ENCODE measurements around the gene CCL26. TPM values are rescaled to one million over a fixed set of nuclear protein-coding genes. Genes with fewer than 3 reads are reported as not detected.

CCL26 gene
- polyA plus RNA-seq, 4 donors, result 3.7 TPM; not detected in 3

GRCh38 chr7:75813084-75813483 lies 41.1 kb upstream of the CCL26 start:
- H3K4me3 ChIP-seq (ENCODE audit: low read depth in 1 of 3, low read length in 3 of 3), result no peak overlapping the region
- H3K36me3 ChIP-seq (ENCODE audit: control insufficient read depth in 3 of 3, insufficient read depth in 2 of 3, low read depth in 1 of 3, low read length in 3 of 3), result no peaks in the 10 kb centered on the region
- no peak overlapping the region for H3K27ac ChIP-seq (ENCODE audit: low read depth in 1 of 3, low read length in 2 of 3)
- no peak for DNase-seq
- H3K9me3 ChIP-seq (ENCODE audit: control insufficient read depth in 2 of 2, insufficient read depth in 1 of 2, low read depth in 1 of 2, low read length in 1 of 2), result peaks cover 0 to 4% of the 10 kb centered on the region in 2 donors
- FAIRE-seq, result no peak
- 57 to 76% (median 60%) methylated on average over 3 of the region's 3 CpGs for WGBS, 3 donors
- H3K4me1 ChIP-seq (ENCODE audit: control insufficient read depth in 3 of 3, insufficient read depth in 2 of 3, low read depth in 1 of 3, low read length in 2 of 3), result no peaks in the 10 kb centered on the region
- H3K27me3 ChIP-seq (ENCODE audit: control insufficient read depth in 3 of 3, insufficient read depth in 3 of 3, low read length in 3 of 3), result no peaks in the 10 kb centered on the region

GRCh38 chr7:75811894-75812678 lies 40.1 kb upstream of the CCL26 start:
- Histone ChIP-seq H3K27me3 (ENCODE audit: control insufficient read depth in 3 of 3, insufficient read depth in 3 of 3, low read length in 3 of 3) (no peaks in the 10 kb centered on the region), H3K4me3 (ENCODE audit: low read depth in 1 of 3, low read length in 3 of 3) (no peak overlapping the region), H3K36me3 (ENCODE audit: control insufficient read depth in 3 of 3, insufficient read depth in 2 of 3, low read depth in 1 of 3, low read length in 3 of 3) (no peaks in the 10 kb centered on the region), H3K9me3 (ENCODE audit: control insufficient read depth in 2 of 2, insufficient read depth in 1 of 2, low read depth in 1 of 2, low read length in 1 of 2) (peaks cover 0 to 13% of the 10 kb centered on the region in 2 donors), H3K27ac (ENCODE audit: low read depth in 1 of 3, low read length in 2 of 3) (no peak overlapping the region), H3K4me1 (ENCODE audit: control insufficient read depth in 3 of 3, insufficient read depth in 2 of 3, low read depth in 1 of 3, low read length in 2 of 3) (no peaks in the 10 kb centered on the region)
- DNase-seq, result no peak
- FAIRE-seq, result no peak
- WGBS, 3 donors, result 81 to 84% (median 82%) methylated on average over 11 of the region's 11 CpGs

- Histone ChIP-seq H3K36me3 (ENCODE audit: control insufficient read depth in 3 of 3, insufficient read depth in 2 of 3, low read depth in 1 of 3, low read length in 3 of 3) (no peaks in the 10 kb centered on the region), H3K4me3 (ENCODE audit: low read depth in 1 of 3, low read length in 3 of 3) (no peak overlapping the region), H3K9me3 (ENCODE audit: control insufficient read depth in 2 of 2, insufficient read depth in 1 of 2, low read depth in 1 of 2, low read length in 1 of 2) (peaks cover 0 to 31% of the 10 kb centered on the region in 2 donors), H3K27ac (ENCODE audit: low read depth in 1 of 3, low read length in 2 of 3) (no peak overlapping the region), H3K4me1 (ENCODE audit: control insufficient read depth in 3 of 3, insufficient read depth in 2 of 3, low read depth in 1 of 3, low read length in 2 of 3) (no peaks in the 10 kb centered on the region), H3K27me3 (ENCODE audit: control insufficient read depth in 3 of 3, insufficient read depth in 3 of 3, low read length in 3 of 3) (no peaks in the 10 kb centered on the region)
- whole genome bisulfite sequencing, 3 donors, result 82 to 91% (median 84%) methylated on average over 6 of the region's 6 CpGs
- no peak for FAIRE-seq
- no peak for DNase-seq
These were observed 37.4 kb upstream of the CCL26 start for GRCh38 chr7:75809396-75809795.

GRCh38 chr7:75808106-75808505 lies 36.1 kb upstream of the CCL26 start:
- H3K4me1 ChIP-seq (ENCODE audit: control insufficient read depth in 3 of 3, insufficient read depth in 2 of 3, low read depth in 1 of 3, low read length in 2 of 3), result no peaks in the 10 kb centered on the region
- no peaks in the 10 kb centered on the region for H3K27me3 ChIP-seq (ENCODE audit: control insufficient read depth in 3 of 3, insufficient read depth in 3 of 3, low read length in 3 of 3)
- 43 to 69% (median 64%) methylated on average over 6 of the region's 6 CpGs for WGBS, 3 donors
- no peak for DNase-seq
- no peaks in the 10 kb centered on the region for H3K36me3 ChIP-seq (ENCODE audit: control insufficient read depth in 3 of 3, insufficient read depth in 2 of 3, low read depth in 1 of 3, low read length in 3 of 3)
- no peak overlapping the region for H3K4me3 ChIP-seq (ENCODE audit: low read depth in 1 of 3, low read length in 3 of 3)
- no peak for FAIRE-seq
- H3K27ac ChIP-seq (ENCODE audit: low read depth in 1 of 3, low read length in 2 of 3), result no peak overlapping the region
- H3K9me3 ChIP-seq (ENCODE audit: control insufficient read depth in 2 of 2, insufficient read depth in 1 of 2, low read depth in 1 of 2, low read length in 1 of 2), result peaks cover 0 to 31% of the 10 kb centered on the region in 2 donors

GRCh38 chr7:75807452-75807851 lies 35.4 kb upstream of the CCL26 start:
- Histone ChIP-seq H3K9me3 (ENCODE audit: control insufficient read depth in 2 of 2, insufficient read depth in 1 of 2, low read depth in 1 of 2, low read length in 1 of 2) (peaks cover 0 to 31% of the 10 kb centered on the region in 2 donors), H3K4me1 (ENCODE audit: control insufficient read depth in 3 of 3, insufficient read depth in 2 of 3, low read depth in 1 of 3, low read length in 2 of 3) (no peaks in the 10 kb centered on the region), H3K4me3 (ENCODE audit: low read depth in 1 of 3, low read length in 3 of 3) (no peak overlapping the region), H3K36me3 (ENCODE audit: control insufficient read depth in 3 of 3, insufficient read depth in 2 of 3, low read depth in 1 of 3, low read length in 3 of 3) (no peaks in the 10 kb centered on the region), H3K27me3 (ENCODE audit: control insufficient read depth in 3 of 3, insufficient read depth in 3 of 3, low read length in 3 of 3) (no peaks in the 10 kb centered on the region), H3K27ac (ENCODE audit: low read depth in 1 of 3, low read length in 2 of 3) (no peak overlapping the region)
- DNase-seq, result no peak
- FAIRE-seq, result no peak
- WGBS, 3 donors, result 92 to 94% (median 94%) methylated on average over 9 of the region's 9 CpGs

- H3K4me3 ChIP-seq (ENCODE audit: low read depth in 1 of 3, low read length in 3 of 3), result no peak overlapping the region
- no peaks in the 10 kb centered on the region for H3K36me3 ChIP-seq (ENCODE audit: control insufficient read depth in 3 of 3, insufficient read depth in 2 of 3, low read depth in 1 of 3, low read length in 3 of 3)
- DNase-seq (no peak), FAIRE-seq (no peak)
- 93 to 98% (median 96%) methylated on average over 4 of the region's 4 CpGs for WGBS, 3 donors
- H3K27me3 ChIP-seq (ENCODE audit: control insufficient read depth in 3 of 3, insufficient read depth in 3 of 3, low read length in 3 of 3), result no peaks in the 10 kb centered on the region
- H3K27ac ChIP-seq (ENCODE audit: low read depth in 1 of 3, low read length in 2 of 3), result no peak overlapping the region
- H3K9me3 ChIP-seq (ENCODE audit: control insufficient read depth in 2 of 2, insufficient read depth in 1 of 2, low read depth in 1 of 2, low read length in 1 of 2), result peaks cover 0 to 31% of the 10 kb centered on the region in 2 donors
- H3K4me1 ChIP-seq (ENCODE audit: control insufficient read depth in 3 of 3, insufficient read depth in 2 of 3, low read depth in 1 of 3, low read length in 2 of 3), result no peaks in the 10 kb centered on the region
These were observed 34.7 kb upstream of the CCL26 start for GRCh38 chr7:75806560-75807307.

GRCh38 chr7:75804705-75805104 lies 32.7 kb upstream of the CCL26 start:
- Histone ChIP-seq H3K4me1 (ENCODE audit: control insufficient read depth in 3 of 3, insufficient read depth in 2 of 3, low read depth in 1 of 3, low read length in 2 of 3) (no peaks in the 10 kb centered on the region), H3K36me3 (ENCODE audit: control insufficient read depth in 3 of 3, insufficient read depth in 2 of 3, low read depth in 1 of 3, low read length in 3 of 3) (no peaks in the 10 kb centered on the region), H3K27me3 (ENCODE audit: control insufficient read depth in 3 of 3, insufficient read depth in 3 of 3, low read length in 3 of 3) (no peaks in the 10 kb centered on the region), H3K4me3 (ENCODE audit: low read depth in 1 of 3, low read length in 3 of 3) (no peak overlapping the region), H3K9me3 (ENCODE audit: control insufficient read depth in 2 of 2, insufficient read depth in 1 of 2, low read depth in 1 of 2, low read length in 1 of 2) (peaks cover 0 to 31% of the 10 kb centered on the region in 2 donors), H3K27ac (ENCODE audit: low read depth in 1 of 3, low read length in 2 of 3) (no peak overlapping the region)
- no peak for FAIRE-seq
- WGBS, 3 donors, result 73 to 89% (median 77%) methylated on average over 5 of the region's 5 CpGs
- no peak for DNase-seq

GRCh38 chr7:75804004-75804403 lies 32.0 kb upstream of the CCL26 start:
- no peak for DNase-seq
- H3K4me3 ChIP-seq (ENCODE audit: low read depth in 1 of 3, low read length in 3 of 3), result no peak overlapping the region
- peaks cover 0 to 31% of the 10 kb centered on the region in 2 donors for H3K9me3 ChIP-seq (ENCODE audit: control insufficient read depth in 2 of 2, insufficient read depth in 1 of 2, low read depth in 1 of 2, low read length in 1 of 2)
- H3K27me3 ChIP-seq (ENCODE audit: control insufficient read depth in 3 of 3, insufficient read depth in 3 of 3, low read length in 3 of 3), result no peaks in the 10 kb centered on the region
- no peak for FAIRE-seq
- H3K27ac ChIP-seq (ENCODE audit: low read depth in 1 of 3, low read length in 2 of 3), result no peak overlapping the region
- H3K36me3 ChIP-seq (ENCODE audit: control insufficient read depth in 3 of 3, insufficient read depth in 2 of 3, low read depth in 1 of 3, low read length in 3 of 3), result no peaks in the 10 kb centered on the region
- no peaks in the 10 kb centered on the region for H3K4me1 ChIP-seq (ENCODE audit: control insufficient read depth in 3 of 3, insufficient read depth in 2 of 3, low read depth in 1 of 3, low read length in 2 of 3)
- WGBS, 3 donors, result 74 to 85% (median 79%) methylated on average over 2 of the region's 2 CpGs
